ENCODE results near the gene CNTN5.
"Not testable (repeated sequence)": the region's sequence is repeated elsewhere in the genome, so short reads cannot be mapped to it uniquely, and the experiment has no call there.

Gene CNTN5

GRCh38 chr11:100229086-100229485 is 1208.3 kb downstream of the CNTN5 start:
- no peak for DNase-seq (ENCODE audit: low read depth)
- no peak overlapping the region for H3K4me3 ChIP-seq (replicated peaks; ENCODE audit: low read depth, low read length)
- TF ChIP-seq, protein P1, sequence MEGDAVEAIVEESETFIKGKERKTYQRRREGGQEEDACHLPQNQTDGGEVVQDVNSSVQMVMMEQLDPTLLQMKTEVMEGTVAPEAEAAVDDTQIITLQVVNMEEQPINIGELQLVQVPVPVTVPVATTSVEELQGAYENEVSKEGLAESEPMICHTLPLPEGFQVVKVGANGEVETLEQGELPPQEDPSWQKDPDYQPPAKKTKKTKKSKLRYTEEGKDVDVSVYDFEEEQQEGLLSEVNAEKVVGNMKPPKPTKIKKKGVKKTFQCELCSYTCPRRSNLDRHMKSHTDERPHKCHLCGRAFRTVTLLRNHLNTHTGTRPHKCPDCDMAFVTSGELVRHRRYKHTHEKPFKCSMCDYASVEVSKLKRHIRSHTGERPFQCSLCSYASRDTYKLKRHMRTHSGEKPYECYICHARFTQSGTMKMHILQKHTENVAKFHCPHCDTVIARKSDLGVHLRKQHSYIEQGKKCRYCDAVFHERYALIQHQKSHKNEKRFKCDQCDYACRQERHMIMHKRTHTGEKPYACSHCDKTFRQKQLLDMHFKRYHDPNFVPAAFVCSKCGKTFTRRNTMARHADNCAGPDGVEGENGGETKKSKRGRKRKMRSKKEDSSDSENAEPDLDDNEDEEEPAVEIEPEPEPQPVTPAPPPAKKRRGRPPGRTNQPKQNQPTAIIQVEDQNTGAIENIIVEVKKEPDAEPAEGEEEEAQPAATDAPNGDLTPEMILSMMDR (IDR thresholded peaks at IDR 0.05; ENCODE audit: low read length, missing control alignments), result no peak

DNA sequence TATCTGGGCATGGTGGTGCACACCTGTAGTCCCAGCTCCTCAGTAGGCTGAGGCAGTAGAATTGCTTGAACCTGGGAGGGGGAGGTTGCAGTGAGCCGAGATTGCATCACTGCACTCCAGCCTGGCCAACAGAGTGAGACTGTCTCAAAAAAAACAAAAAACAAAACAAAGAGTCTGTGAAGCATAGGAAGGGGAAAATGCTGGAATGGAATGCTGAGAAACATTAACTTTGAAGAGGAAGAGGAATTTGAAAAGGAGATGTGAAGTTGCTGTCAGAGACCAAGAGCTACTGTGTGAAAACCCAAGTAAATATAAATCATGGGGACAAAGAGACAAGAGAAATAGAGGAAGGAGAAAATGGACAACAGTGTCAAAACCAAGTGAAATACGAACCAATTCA is 1211.3 kb downstream of the CNTN5 start:
- TF ChIP-seq, protein P1 (IDR thresholded peaks at IDR 0.05; ENCODE audit: low read length, missing control alignments), result no peak
- no peak for DNase-seq (ENCODE audit: low read depth)
- no peak overlapping the region for H3K4me3 ChIP-seq (replicated peaks; ENCODE audit: low read depth, low read length)

- no peak overlapping the region for H3K4me3 ChIP-seq (replicated peaks; ENCODE audit: low read depth, low read length)
- no peak for DNase-seq (ENCODE audit: low read depth)
- TF ChIP-seq, protein P1 (IDR thresholded peaks at IDR 0.05; ENCODE audit: low read length, missing control alignments), result no peak
Observed at GRCh38 chr11:100235085-100235484, 1214.3 kb downstream of the CNTN5 start.

DNA sequence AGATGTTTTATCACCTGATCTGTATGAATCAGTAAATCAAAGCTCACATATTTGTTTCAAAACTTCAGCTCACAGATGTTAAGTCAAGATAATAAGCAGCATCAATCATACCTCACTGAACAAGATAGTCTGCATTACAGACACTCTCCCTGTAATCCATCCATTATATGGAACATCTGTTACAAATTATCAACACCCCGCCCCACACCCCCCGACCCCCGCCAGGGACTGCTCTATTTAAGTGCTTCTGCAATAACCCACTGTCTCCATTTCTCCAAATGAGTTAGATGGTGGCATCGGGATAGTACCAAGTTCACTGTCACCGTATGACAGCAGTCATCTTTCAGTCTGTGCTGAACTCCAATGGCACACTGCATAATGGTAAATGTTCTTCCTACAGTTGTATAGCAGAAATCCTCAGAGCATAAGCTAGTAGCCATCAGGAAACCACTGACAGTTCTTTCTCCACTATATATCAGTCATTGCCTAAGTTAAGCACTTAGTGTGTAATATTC is 1219.3 kb downstream of the CNTN5 start:
- H3K4me3 ChIP-seq (replicated peaks; ENCODE audit: low read depth, low read length), result no peak overlapping the region
- TF ChIP-seq, protein P1 (IDR thresholded peaks at IDR 0.05; ENCODE audit: low read length, missing control alignments), result no peak
- no peak for DNase-seq (ENCODE audit: low read depth)

DNA sequence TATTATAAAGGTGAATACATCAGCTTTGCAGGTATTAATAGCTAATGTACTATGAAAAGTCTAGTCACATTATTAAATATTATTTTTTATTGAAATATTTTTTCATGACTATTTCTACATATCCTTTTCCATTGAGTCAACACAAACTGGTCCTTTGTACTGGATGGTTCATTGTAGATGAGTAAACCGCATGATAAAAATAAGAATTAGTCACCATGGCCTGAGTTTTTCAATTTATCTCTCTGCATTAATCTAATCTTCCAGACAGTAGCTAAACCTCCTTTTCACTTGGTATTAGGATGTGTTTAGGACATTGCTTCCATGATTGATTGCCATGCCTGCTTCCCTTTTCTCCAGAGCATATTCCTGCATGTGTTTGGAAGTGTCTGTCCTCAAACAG is 1227.0 kb downstream of the CNTN5 start:
- DNase-seq (ENCODE audit: low read depth), result no peak
- TF ChIP-seq, protein P1 (IDR thresholded peaks at IDR 0.05; ENCODE audit: low read length, missing control alignments), result no peak

DNA sequence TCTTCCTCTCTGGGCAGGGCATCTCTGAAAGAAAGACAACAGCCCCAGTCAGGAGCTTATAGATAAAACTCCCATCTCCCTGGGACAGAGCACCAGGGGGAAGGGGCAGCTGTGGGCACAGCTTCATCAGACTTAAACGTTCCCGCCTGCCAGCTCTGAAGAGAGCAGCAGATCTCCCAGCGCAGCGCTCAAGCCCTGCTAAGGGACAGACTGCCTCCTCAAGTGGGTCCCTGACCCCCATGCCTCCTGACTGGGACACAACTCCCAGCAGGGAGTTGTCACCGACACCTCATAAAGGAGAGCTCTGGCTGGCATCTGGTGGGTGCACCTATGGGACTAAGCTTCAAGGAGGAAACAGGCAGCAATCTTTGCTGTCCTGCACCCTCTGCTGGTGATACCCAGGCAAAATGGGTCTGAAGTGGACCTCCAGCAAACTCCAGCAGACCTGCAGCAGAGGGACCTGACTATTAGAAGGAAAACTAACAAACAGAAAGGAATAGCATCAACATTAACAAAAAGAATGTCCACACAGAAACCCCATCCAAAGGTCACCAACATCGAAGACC is 1236.6 kb downstream of the CNTN5 start:
- not testable (repeated sequence) for DNase-seq (ENCODE audit: low read depth); H3K4me3 ChIP-seq (replicated peaks; ENCODE audit: low read depth, low read length)

More for the DNA sequence above, 1227.0 kb downstream of the CNTN5 start:
- H3K4me3 ChIP-seq (replicated peaks; ENCODE audit: low read depth, low read length), result no peak overlapping the region

DNA sequence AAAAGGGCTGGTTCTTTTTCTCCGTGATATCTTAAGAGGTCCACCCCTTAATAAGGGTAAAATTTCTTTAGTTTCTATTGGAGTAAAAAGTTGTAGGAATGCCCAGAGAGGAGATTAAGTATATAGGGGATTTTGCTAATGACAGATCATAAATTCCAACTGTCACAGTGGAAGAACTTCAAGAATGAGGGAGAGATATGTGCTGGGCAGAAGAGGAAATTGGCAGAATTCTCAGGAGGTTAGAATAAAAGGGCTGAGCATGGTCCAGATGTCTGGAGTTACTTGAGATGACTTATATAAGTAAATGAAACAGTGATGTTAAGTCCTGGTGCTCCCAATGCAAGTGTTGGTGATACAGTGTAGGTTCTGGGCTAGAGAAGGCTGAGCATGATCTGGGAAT is 1248.8 kb downstream of the CNTN5 start:
- no peak overlapping the region for H3K4me3 ChIP-seq (replicated peaks; ENCODE audit: low read depth, low read length)
- TF ChIP-seq, protein P1 (IDR thresholded peaks at IDR 0.05; ENCODE audit: low read length, missing control alignments), result no peak
- DNase-seq (ENCODE audit: low read depth), result no peak

Measured in fibroblast of pulmonary artery (primary cell).